Measurements from ENCODE around the gene SEPTIN1. TPM values are rescaled to one million over a fixed set of nuclear protein-coding genes. Genes with fewer than 3 reads are reported as not detected.

The SEPTIN1 gene
- total RNA-seq, 2 donors from 2014 or later: 1.1 to 2.3 TPM

GRCh38 chr16:30381291-30382041 is 895 bp downstream of the SEPTIN1 start:
- H3K9ac ChIP-seq (ENCODE audit: extremely low read depth, low read length, poor library complexity, severe bottlenecking): no peak overlapping the region
- H3K4me3 Mint-ChIP-seq: no peak overlapping the region
- 92 to 93% methylated on average over 2 to 13 of the region's 13 CpGs for WGBS, 2 experiments (ENCODE audit: insufficient coverage in 1 of 2, insufficient read length in 1 of 2)
- H3K4me3 ChIP-seq (ENCODE audit: low read length): no peak overlapping the region
- peaks cover 8% of the 10 kb centered on the region for H3K36me3 ChIP-seq (ENCODE audit: control insufficient read depth, insufficient read depth, low read length)
- peaks cover 3% of the 10 kb centered on the region for H3K36me3 Mint-ChIP-seq (ENCODE audit: low read depth)
- H3K27me3 Mint-ChIP-seq (ENCODE audit: insufficient read depth): peaks cover 4% of the 10 kb centered on the region
- H3K9me3 ChIP-seq (ENCODE audit: control insufficient read depth, low read length): no peaks in the 10 kb centered on the region
- H3K27me3 ChIP-seq (ENCODE audit: control insufficient read depth, insufficient read depth, low read length, poor library complexity, severe bottlenecking): no peaks in the 10 kb centered on the region
- peak overlapping the region; percentile 39 for H3K27ac Mint-ChIP-seq
- H3K27ac ChIP-seq (ENCODE audit: low read depth, low read length): no peak overlapping the region
- peaks cover 2% of the 10 kb centered on the region for H3K9me3 Mint-ChIP-seq
- DNase-seq: no peak
- no peak for TF ChIP-seq CTCF (conservative IDR thresholded peaks at IDR 0.05)
- H3K4me1 Mint-ChIP-seq: peaks cover 5% of the 10 kb centered on the region
- peaks cover 3% of the 10 kb centered on the region for H3K4me1 ChIP-seq (ENCODE audit: control insufficient read depth, insufficient read depth, low read length)

DNA sequence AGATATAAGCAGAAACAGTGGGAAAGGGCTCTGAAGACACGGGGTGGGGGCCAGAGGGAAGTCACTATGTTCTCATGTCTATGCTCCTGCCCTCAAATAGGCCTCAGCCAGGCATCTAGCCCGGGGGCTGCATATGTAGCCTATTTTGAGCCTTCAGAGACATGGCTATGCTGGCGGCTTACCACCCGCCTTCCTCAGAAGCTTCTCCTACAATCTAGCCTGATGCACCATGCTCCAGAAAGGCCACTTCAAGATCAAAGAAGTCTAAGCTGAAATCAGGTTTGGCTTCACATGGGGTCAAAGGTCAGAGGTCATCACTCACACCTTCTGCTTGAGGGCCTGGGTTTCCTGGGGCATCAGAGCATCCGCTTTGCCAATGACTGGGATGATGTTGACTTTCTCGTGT is 1.6 kb downstream of the SEPTIN1 start:
- WGBS, 2 experiments (ENCODE audit: insufficient coverage in 1 of 2, insufficient read length in 1 of 2): 95% methylated on average over 4 to 6 of the region's 6 CpGs
- H3K4me1 ChIP-seq (ENCODE audit: control insufficient read depth, insufficient read depth, low read length): peaks cover 3% of the 10 kb centered on the region
- no peak for TF ChIP-seq CTCF (conservative IDR thresholded peaks at IDR 0.05)
- H3K9me3 ChIP-seq (ENCODE audit: control insufficient read depth, low read length): no peaks in the 10 kb centered on the region
- no peak overlapping the region for H3K4me3 ChIP-seq (ENCODE audit: low read length)
- Mint-ChIP-seq H3K9me3 (peaks cover 2% of the 10 kb centered on the region), H3K4me1 (peaks cover 5% of the 10 kb centered on the region), H3K27me3 (ENCODE audit: insufficient read depth) (peaks cover 4% of the 10 kb centered on the region), H3K4me3 (no peak overlapping the region), H3K36me3 (ENCODE audit: low read depth) (peaks cover 3% of the 10 kb centered on the region), H3K27ac (no peak overlapping the region)
- no peak for DNase-seq
- H3K27me3 ChIP-seq (ENCODE audit: control insufficient read depth, insufficient read depth, low read length, poor library complexity, severe bottlenecking): no peaks in the 10 kb centered on the region
- H3K27ac ChIP-seq (ENCODE audit: low read depth, low read length): no peak overlapping the region
- peaks cover 8% of the 10 kb centered on the region for H3K36me3 ChIP-seq (ENCODE audit: control insufficient read depth, insufficient read depth, low read length)
- no peak overlapping the region for H3K9ac ChIP-seq (ENCODE audit: extremely low read depth, low read length, poor library complexity, severe bottlenecking)

- Mint-ChIP-seq H3K9me3 (no peaks in the 10 kb centered on the region), H3K27ac (no peak overlapping the region), H3K27me3 (ENCODE audit: insufficient read depth) (peaks cover 4% of the 10 kb centered on the region), H3K4me1 (peaks cover 10% of the 10 kb centered on the region), H3K36me3 (ENCODE audit: low read depth) (peaks cover 3% of the 10 kb centered on the region), H3K4me3 (peak overlapping the region; percentile 92)
- Histone ChIP-seq H3K4me3 (ENCODE audit: low read length) (no peak overlapping the region), H3K9ac (ENCODE audit: extremely low read depth, low read length, poor library complexity, severe bottlenecking) (no peak overlapping the region), H3K36me3 (ENCODE audit: control insufficient read depth, insufficient read depth, low read length) (peaks cover 8% of the 10 kb centered on the region), H3K27me3 (ENCODE audit: control insufficient read depth, insufficient read depth, low read length, poor library complexity, severe bottlenecking) (no peaks in the 10 kb centered on the region), H3K4me1 (ENCODE audit: control insufficient read depth, insufficient read depth, low read length) (peaks cover 6% of the 10 kb centered on the region), H3K9me3 (ENCODE audit: control insufficient read depth, low read length) (no peaks in the 10 kb centered on the region), H3K27ac (ENCODE audit: low read depth, low read length) (no peak overlapping the region)
- DNase-seq: no peak
- 90 to 96% methylated on average over 3 to 4 of the region's 4 CpGs for WGBS, 2 experiments (ENCODE audit: insufficient coverage in 1 of 2, insufficient read length in 1 of 2)
- TF ChIP-seq CTCF (conservative IDR thresholded peaks at IDR 0.05): no peak
These were observed 2.1 kb downstream of the SEPTIN1 start for GRCh38 chr16:30380072-30380802.
